Activated CD4-positive, alpha-beta T cell treated with anti-CD3 and anti-CD28 coated beads, Interleukin-2, amount 10 ng/mL, durations not matched to agents 7 days and 5 days (primary cell): ENCODE data around the gene CARD14. TPM values are rescaled to one million over a fixed set of nuclear protein-coding genes. Genes with fewer than 3 reads are reported as not detected.

Source experiments
- CTCF ChIA-PET: fragments of 350-600 bp; sonication (Branson Sonifier 250); formaldehyde crosslinking; loops from one replicate; lab custom pipeline; 2021; ENCODE audit warnings: antibody characterized with exemption; lab: Charles Lee
- POLR2A ChIA-PET: fragments of 350-600 bp; sonication (Branson Sonifier 250); formaldehyde crosslinking; loops from one replicate; lab custom pipeline; 2021; ENCODE audit warnings: antibody characterized with exemption; lab: Charles Lee
- DNase-seq: peaks from one replicate; pipeline ENCODE4 v3.0.0-alpha.2; 2020
- H3K27ac Mint-ChIP-seq: one replicate; pipeline ENCODE4 v1.8.0; 2021; ENCODE audit warnings: mild to moderate bottlenecking, moderate library complexity, mixed read lengths
- H3K27me3 Mint-ChIP-seq: one replicate; pipeline ENCODE4 v1.8.0; 2021; ENCODE audit warnings: mixed read lengths
- H3K36me3 Mint-ChIP-seq: one replicate; pipeline ENCODE4 v1.8.0; 2021; ENCODE audit warnings: low read depth, mixed read lengths
- H3K4me1 Mint-ChIP-seq: one replicate; pipeline ENCODE4 v1.8.0; 2021; ENCODE audit warnings: mixed read lengths
- H3K4me3 Mint-ChIP-seq: one replicate; pipeline ENCODE4 v1.8.0; 2021; ENCODE audit warnings: mild to moderate bottlenecking, moderate library complexity, mixed read lengths
- H3K9me3 Mint-ChIP-seq: one replicate; pipeline ENCODE4 v1.8.0; 2021; ENCODE audit warnings: mixed read lengths
- total RNA-seq, 2 experiments: library from RNA; stranded (reverse); gene quantifications; one replicate each; pipeline ENCODE4 v1.2.3, GENCODE V29; 2021

The CARD14 gene
- total RNA-seq, 2 experiments from 2014 or later: not detected

DNA sequence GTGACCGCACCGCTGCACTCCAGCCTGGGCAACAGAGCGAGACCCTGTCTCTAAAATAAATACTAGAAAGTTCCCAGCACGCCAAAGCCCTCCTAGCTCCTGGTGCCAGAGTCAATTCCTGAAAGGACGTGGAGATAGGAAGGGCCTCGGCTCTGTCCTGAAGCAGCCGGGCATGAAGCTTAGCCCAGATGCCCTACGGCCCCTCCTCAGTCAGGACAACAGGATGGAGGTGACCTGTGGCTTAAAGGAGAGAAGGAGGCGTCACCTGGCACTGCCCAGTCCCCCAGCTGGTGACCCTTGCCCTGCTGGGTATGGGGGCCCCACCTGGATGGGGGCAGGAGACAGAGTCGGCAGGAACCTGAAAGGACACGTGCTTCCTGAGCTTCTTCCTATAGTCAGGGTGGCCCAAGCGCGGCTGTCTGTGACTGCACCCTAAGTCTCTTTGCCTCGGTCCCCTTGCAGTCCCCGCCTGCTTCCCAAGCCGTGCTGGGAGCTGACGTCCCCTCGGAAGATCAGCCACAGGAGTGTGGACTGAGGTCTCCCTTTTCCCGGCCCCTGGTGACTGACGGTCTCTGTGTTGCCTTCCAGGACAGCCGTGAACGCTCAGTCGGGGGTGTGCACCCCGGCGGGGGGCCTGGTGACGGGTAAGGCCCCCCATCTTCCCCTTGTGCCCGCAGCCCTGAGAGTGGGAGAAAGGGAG lies 75.9 kb downstream of the CARD14 start:
- ChIA-PET CTCF (interaction anchor here (0.6 kb wide), 1 partner anchor 106 kb away, joined by 4 read pairs; no protein-coding TSS in a partner anchor), POLR2A (no interaction called here)
- DNase-seq: no peak
- H3K27ac Mint-ChIP-seq: no peak overlapping the region
- no peak overlapping the region for H3K4me3 Mint-ChIP-seq
- no peaks in the 10 kb centered on the region for H3K36me3 Mint-ChIP-seq
- no peaks in the 10 kb centered on the region for H3K9me3 Mint-ChIP-seq
- H3K27me3 Mint-ChIP-seq: no peaks in the 10 kb centered on the region
- no peaks in the 10 kb centered on the region for H3K4me1 Mint-ChIP-seq

DNA sequence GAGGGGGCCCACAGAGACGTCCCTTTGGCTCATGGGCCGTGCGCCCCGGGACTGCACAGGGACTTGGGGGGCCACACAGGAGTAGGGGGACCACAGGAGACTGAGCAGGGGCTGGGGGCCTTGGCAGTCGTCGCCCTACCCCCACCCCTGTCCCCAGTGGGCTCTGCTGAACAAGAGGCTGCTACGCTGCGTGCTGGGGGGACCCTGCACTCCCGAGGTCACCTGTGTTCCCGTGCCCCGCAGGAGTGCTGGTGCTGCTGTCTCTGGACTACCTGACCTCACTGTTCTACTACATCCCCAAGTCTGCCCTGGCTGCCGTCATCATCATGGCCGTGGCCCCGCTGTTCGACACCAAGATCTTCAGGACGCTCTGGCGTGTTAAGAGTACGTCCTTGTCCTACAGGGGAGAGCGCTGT lies 76.4 kb downstream of the CARD14 start:
- ChIA-PET POLR2A (no interaction called here), CTCF (interaction anchor here (0.7 kb wide), 1 partner anchor 312 kb away, joined by 3 read pairs; no protein-coding TSS in a partner anchor)
- Mint-ChIP-seq H3K36me3 (no peaks in the 10 kb centered on the region), H3K9me3 (no peaks in the 10 kb centered on the region), H3K27ac (no peak overlapping the region), H3K27me3 (no peaks in the 10 kb centered on the region), H3K4me3 (no peak overlapping the region), H3K4me1 (no peaks in the 10 kb centered on the region)
- DNase-seq: no peak

DNA sequence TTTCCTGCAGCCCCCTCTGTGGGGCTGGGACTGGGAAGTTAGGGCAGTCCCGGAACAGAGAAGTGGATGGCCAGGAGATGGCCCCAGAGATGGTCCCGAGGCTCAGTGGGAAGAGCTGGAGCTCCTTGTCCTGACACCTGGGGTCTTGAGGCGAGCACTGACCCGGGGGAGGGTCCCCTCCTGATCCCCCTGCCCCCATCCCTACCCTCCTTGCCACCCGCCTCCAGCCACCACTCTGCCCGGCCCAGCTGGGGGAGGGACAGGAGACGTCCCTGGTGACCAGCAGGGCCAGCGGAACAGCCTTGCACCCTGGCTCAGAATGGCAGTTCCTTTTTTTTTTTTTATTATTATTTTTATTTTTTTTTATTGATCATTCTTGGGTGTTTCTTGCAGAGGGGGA lies 76.9 kb downstream of the CARD14 start:
- no peak for DNase-seq
- POLR2A ChIA-PET: no interaction called here
- Mint-ChIP-seq H3K36me3 (no peaks in the 10 kb centered on the region), H3K4me3 (no peak overlapping the region), H3K4me1 (peaks cover under 1% of the 10 kb centered on the region), H3K27ac (no peak overlapping the region), H3K27me3 (no peaks in the 10 kb centered on the region), H3K9me3 (no peaks in the 10 kb centered on the region)
- CTCF ChIA-PET: interaction anchor here (0.7 kb wide), 1 partner anchor 312 kb away, joined by 3 read pairs; no protein-coding TSS in a partner anchor

DNA sequence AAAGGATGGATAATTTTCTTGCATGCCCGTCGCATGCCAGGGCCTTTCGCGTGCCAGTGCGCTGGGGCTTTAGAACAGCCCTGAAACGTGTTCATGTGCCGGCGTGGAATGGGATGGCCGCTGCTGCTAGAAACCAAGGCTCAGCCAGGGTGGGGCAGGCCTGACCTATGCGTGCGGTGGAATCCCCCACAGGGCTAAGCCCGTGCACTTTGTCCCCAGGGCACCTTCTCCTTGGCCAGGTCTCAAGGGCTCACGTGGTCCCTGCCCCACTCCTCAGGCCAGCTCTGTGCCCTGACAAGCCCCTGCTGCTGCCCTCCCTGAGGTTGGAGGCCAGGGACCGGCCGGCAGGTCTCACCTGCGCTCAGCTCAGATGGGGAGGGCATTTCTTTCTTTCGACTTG lies 77.7 kb downstream of the CARD14 start:
- ChIA-PET CTCF (interaction anchor here (0.5 to 0.7 kb wide), 2 partner anchors 10 to 47 kb away, joined by 3 to 4 read pairs; no protein-coding TSS in a partner anchor), POLR2A (no interaction called here)
- H3K27me3 Mint-ChIP-seq: no peaks in the 10 kb centered on the region
- H3K4me1 Mint-ChIP-seq: peaks cover 6% of the 10 kb centered on the region
- H3K36me3 Mint-ChIP-seq: no peaks in the 10 kb centered on the region
- DNase-seq: no peak
- no peaks in the 10 kb centered on the region for H3K9me3 Mint-ChIP-seq
- no peak overlapping the region for H3K27ac Mint-ChIP-seq
- no peak overlapping the region for H3K4me3 Mint-ChIP-seq

DNA sequence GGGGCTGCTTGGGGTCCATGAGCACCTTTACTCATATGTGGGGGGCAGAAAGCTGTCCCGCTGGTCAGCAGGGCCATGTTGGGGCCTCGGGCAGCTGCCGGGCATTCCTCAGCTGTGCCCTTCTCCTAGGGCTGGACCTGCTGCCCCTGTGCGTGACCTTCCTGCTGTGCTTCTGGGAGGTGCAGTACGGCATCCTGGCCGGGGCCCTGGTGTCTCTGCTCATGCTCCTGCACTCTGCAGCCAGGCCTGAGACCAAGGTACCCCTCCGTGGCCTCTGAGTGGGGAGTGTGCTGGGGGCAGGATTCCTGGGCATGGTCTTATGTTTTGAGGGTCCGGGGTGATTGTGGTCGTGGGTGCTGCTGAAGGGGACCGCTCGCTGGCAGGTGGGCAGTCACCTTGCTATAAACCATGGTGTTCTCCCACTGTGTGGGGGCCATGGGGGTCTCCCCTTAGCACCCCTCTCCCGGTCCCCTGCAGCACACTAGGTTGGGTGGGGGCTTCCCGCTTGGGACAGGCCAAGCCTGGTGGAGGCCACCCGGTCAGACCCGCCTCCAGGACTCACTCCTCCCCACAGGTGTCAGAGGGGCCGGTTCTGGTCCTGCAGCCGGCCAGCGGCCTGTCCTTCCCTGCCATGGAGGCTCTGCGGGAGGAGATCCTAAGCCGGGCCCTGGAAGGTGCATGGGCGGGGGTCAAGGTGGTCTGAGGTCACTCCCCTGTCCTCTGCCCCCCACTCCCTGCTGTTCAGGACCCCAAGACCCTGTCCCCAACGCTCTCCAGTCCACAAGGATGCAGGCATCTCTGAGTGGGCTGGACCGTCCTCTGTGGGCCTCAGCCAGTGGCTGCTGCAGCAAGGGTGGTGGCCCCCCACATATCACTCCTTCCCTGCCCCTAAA lies 78.4 kb downstream of the CARD14 start:
- CTCF ChIA-PET: interaction anchor here (0.5 to 0.8 kb wide), 3 partner anchors 11 to 52 kb away, joined by 3 to 4 read pairs (median 3); no protein-coding TSS in a partner anchor
- POLR2A ChIA-PET: no interaction called here
- Mint-ChIP-seq H3K36me3 (no peaks in the 10 kb centered on the region), H3K27me3 (no peaks in the 10 kb centered on the region), H3K4me1 (peaks cover 13% of the 10 kb centered on the region), H3K9me3 (no peaks in the 10 kb centered on the region), H3K4me3 (no peak overlapping the region), H3K27ac (peak overlapping the region; percentile 31)
- DNase-seq: no peak

DNA sequence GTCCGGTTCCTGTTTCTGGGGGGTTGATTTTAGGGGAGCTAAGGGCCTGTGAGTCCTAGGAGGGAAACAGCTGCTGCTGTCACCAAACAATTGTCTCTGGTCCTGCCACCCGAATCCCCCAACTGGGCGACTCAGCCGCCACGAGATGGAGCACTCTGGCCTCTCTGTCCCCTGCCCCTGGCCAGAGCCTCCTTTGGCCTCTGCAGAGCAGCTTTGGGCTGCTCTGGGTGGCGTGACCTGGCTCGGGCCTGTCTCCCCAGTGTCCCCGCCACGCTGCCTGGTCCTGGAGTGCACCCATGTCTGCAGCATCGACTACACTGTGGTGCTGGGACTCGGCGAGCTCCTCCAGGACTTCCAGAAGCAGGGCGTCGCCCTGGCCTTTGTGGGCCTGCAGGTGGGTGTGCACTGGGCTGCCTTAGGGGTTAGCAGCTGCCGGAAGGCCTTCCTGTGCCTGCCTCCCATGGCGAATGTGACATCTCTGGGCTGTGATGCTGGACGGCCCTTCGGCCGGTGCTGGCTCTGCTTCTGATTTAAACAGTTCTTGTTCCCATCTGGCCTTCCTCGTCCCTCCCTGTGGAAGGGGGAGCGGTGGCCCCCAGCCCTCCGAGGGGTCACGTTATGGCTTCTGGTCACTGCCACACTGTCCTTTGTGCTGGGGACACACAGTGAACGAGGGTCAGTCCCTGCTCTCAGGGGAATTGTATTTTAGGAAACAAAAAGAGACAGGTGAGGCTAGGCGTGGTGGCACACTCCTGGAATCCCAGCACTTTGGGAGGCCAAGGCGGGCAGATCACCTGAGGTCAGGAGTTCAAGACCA lies 79.3 kb downstream of the CARD14 start:
- H3K9me3 Mint-ChIP-seq: no peaks in the 10 kb centered on the region
- peaks cover 22% of the 10 kb centered on the region for H3K4me1 Mint-ChIP-seq
- H3K27me3 Mint-ChIP-seq: no peaks in the 10 kb centered on the region
- no peaks in the 10 kb centered on the region for H3K36me3 Mint-ChIP-seq
- ChIA-PET CTCF (interaction anchor here (0.8 kb wide), 1 partner anchor 53 kb away, joined by 3 read pairs; no protein-coding TSS in a partner anchor), POLR2A (no interaction called here)
- no peak for DNase-seq
- no peak overlapping the region for H3K4me3 Mint-ChIP-seq
- H3K27ac Mint-ChIP-seq: peak overlapping the region; percentile 31

DNA sequence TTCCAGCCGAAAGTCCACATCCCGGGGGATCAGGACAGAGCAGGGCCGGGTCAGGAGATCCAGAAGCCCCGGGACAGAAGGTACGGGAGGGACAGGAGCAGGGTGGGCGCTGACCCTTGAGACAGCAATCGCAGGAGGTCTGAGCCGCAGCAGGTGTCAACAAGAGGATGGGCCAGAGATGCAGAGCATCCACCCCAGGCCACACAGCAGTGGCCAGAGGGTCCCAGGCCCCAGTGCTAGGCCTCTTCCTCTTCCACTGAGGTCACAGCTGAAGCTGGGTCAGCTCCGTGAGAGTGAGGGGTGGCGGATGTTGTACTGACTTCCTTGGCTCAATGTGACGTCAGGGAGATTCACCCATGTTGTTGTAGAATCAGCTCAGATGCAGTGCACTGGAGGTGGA lies 82.1 kb downstream of the CARD14 start:
- Mint-ChIP-seq H3K4me3 (no peak overlapping the region), H3K27me3 (no peaks in the 10 kb centered on the region), H3K36me3 (no peaks in the 10 kb centered on the region), H3K27ac (no peak overlapping the region), H3K4me1 (peaks cover 48% of the 10 kb centered on the region), H3K9me3 (no peaks in the 10 kb centered on the region)
- CTCF ChIA-PET: interaction anchor here (0.9 to 3.5 kb wide), 5 partner anchors 22 to 151 kb away, joined by 3 to 11 read pairs (median 4); partner anchors contain the start of gene GAA
- no peak for DNase-seq
- POLR2A ChIA-PET: interaction anchor here (0.6 kb wide), 1 partner anchor 14 kb away, joined by 3 read pairs; no protein-coding TSS in a partner anchor

- Mint-ChIP-seq H3K27me3 (no peaks in the 10 kb centered on the region), H3K36me3 (no peaks in the 10 kb centered on the region), H3K27ac (no peak overlapping the region), H3K9me3 (no peaks in the 10 kb centered on the region), H3K4me1 (peaks cover 55% of the 10 kb centered on the region), H3K4me3 (no peak overlapping the region)
- CTCF ChIA-PET: interaction anchor here (1.5 to 3.5 kb wide), 5 partner anchors 21 to 152 kb away, joined by 3 to 11 read pairs (median 4); partner anchors contain the start of gene GAA
- DNase-seq: peak; percentile 86
- POLR2A ChIA-PET: no interaction called here
Measured at GRCh38 chr17:80252871-80253270, 83.0 kb downstream of the CARD14 start.

- Mint-ChIP-seq H3K36me3 (no peaks in the 10 kb centered on the region), H3K4me1 (peaks cover 64% of the 10 kb centered on the region), H3K27ac (peak overlapping the region; percentile 88), H3K4me3 (no peak overlapping the region), H3K9me3 (no peaks in the 10 kb centered on the region), H3K27me3 (no peaks in the 10 kb centered on the region)
- POLR2A ChIA-PET: no interaction called here
- CTCF ChIA-PET: interaction anchor here (1.5 to 3.5 kb wide), 5 partner anchors 22 to 152 kb away, joined by 3 to 11 read pairs (median 4); partner anchors contain the start of gene GAA
- DNase-seq: no peak
Measured at GRCh38 chr17:80253631-80254395, 84.0 kb downstream of the CARD14 start.

DNA sequence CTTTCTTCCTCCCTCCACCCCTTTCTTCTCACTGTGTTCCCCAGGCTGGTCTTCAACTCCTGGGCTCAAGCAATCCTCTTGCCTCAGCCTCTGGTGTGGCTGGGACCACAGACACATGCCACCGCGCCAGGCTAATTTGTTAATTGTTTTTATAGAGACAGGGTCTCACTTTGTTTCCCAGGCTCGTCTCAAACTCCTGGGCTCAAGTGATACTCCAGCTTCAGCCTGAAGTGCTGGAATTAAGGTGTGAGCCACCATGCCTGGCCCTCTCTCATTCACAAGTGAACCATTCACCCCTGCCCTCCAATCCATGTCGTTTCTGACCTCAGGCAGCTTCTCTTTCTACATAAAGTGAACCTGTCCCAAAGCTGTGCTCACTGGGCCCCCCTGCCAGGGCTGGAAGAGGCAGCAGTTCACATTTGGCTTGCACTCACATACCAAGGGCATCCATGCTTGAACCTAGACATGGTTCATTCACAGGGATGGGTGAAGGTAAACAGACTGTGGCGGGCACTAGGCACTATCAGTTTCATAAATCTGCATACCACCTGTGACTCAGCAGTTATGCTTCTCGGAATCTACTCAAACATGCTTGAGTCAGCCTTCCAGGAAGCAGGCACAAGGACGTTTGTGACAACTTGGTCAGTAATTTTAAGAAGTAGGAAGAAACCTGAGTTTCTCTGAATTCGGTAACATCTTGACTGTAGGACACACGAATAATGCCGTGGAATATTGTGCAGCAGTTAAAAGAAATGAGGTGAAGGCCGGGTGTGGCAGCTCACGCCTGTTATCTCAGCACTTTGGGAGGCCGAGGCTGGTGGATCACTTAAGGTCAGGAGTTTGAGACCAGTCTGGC lies 84.8 kb downstream of the CARD14 start:
- peak; percentile 78 for DNase-seq
- H3K4me3 Mint-ChIP-seq: peak overlapping the region; percentile 39
- CTCF ChIA-PET: interaction anchor here (2.6 to 3.5 kb wide), 2 partner anchors 10 to 59 kb away, joined by 10 to 11 read pairs; no protein-coding TSS in a partner anchor
- peak overlapping the region; percentile 88 for H3K27ac Mint-ChIP-seq
- no peaks in the 10 kb centered on the region for H3K36me3 Mint-ChIP-seq
- no peaks in the 10 kb centered on the region for H3K9me3 Mint-ChIP-seq
- peaks cover 73% of the 10 kb centered on the region for H3K4me1 Mint-ChIP-seq
- H3K27me3 Mint-ChIP-seq: no peaks in the 10 kb centered on the region
- POLR2A ChIA-PET: no interaction called here

DNA sequence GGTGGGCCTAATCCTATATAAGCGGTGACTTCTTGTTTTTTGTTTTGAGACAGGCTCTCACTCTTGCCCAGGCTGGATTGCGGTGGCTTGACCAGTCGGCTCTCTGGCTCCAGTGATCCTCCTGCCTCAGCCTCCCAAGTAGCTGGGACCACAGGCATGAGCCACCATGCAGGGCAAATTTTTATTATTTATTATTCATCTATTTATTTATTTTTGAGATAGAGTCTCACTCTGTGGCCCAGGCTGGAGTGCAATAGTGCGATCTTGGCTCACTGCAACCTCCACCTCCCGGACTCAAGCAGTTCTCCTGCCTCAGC lies 86.2 kb downstream of the CARD14 start:
- Mint-ChIP-seq H3K27me3 (no peaks in the 10 kb centered on the region), H3K9me3 (no peaks in the 10 kb centered on the region), H3K36me3 (no peaks in the 10 kb centered on the region), H3K4me3 (no peak overlapping the region), H3K27ac (no peak overlapping the region), H3K4me1 (peaks cover 76% of the 10 kb centered on the region)
- CTCF ChIA-PET: interaction anchor here (0.7 to 2.6 kb wide), 3 partner anchors 9 to 60 kb away, joined by 3 to 10 read pairs (median 3); no protein-coding TSS in a partner anchor
- no peak for DNase-seq
- POLR2A ChIA-PET: no interaction called here
